Measurements from ENCODE around the gene LIPM.

Gene LIPM

GRCh38 chr10:88802523-88803285, at the start of gene LIPM:
Gene LIPM, plus strand, starts transcription at chr10:88802730. Its CDS starts 167 bp downstream, at chr10:88802897.
- DNase-seq = no peak

- DNase-seq = no peak
These were observed 48.2 kb upstream of the LIPM start for GRCh38 chr10:88754287-88754686.

GRCh38 chr10:88755753-88756152, 46.8 kb upstream of the LIPM start:
- DNase-seq = no peak

DNA sequence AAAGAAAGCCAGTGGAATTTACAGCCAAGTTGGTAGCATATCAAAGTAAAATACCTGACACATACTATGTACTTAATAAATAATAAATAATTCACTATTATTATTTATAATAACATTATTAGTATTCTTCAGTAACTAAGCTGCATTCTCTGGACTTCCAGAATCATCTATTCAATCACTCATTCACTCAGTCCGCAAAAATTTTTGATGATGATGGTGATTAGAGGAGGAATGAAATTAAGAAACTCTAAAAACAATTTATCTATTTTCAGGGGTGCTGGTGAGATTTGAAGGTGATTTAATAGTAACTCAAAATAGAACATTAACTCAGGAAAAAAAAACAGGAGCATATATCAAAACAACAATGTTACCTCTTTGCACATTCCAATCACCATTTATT, 45.9 kb upstream of the LIPM start:
- no peak for DNase-seq

DNA sequence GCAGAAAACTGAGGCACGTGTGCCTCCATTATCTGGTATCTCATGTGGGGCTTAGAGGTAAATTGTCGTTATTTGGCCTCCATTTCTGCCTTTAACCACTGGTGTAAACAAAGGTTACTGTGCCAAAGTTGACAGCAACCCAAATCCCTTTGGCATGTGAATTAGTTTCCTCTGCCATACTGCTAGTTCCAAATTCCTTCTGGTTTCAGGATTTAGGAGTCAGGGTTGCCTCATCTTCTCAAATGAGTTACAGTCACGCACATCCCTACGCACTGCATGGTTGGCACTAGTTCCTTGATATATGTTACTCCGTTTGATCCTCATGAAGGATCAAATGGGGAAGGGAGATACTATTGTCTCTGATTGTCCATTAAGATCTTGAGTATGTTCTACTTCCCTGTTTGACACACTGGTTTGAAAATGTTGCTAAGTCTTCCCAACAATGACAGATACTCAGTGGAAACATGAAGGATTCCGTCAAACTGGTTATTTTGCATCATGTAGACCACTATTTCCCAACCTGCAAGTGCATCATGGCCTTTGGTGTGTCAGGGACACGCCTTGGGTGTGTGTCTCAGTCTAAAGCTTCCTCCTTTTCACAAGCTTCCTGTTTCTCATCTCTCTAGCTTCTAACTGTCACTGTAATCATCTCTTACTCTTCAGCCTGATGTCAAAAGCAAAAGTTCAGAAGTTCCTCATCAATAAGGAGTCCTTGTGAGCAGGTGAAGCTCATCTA, 43.0 kb upstream of the LIPM start, which contains the start of gene LIPN:
TSS of gene LIPN (plus strand) at position 655 of the 736 bp plus-strand sequence. CDS start 1,386 bp downstream, outside the sequence.
- DNase-seq = no peak

GRCh38 chr10:88762906-88763305, 39.6 kb upstream of the LIPM start:
- DNase-seq = no peak

- no peak for DNase-seq
These were observed 39.1 kb upstream of the LIPM start for GRCh38 chr10:88763441-88763840.

DNA sequence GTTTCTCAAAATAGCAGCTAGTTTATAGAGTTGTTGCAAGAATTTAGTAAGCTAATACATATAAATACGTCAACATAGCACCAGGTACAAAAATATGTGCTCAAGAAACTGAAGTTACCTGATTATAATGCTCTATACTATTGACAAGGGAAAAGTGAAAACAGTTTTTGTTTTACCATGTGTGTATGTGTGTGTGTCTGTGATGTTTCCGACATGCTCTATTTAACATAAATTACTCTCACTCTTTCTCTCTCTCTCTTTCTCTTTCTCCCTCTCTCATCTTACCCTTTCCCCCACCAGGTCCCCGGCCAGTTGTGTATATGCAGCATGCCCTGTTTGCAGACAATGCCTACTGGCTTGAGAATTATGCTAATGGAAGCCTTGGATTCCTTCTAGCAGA, 38.4 kb upstream of the LIPM start:
- no peak for DNase-seq

GRCh38 chr10:88765816-88766215, 36.7 kb upstream of the LIPM start:
- no peak for DNase-seq

- DNase-seq = no peak
These were observed 33.1 kb upstream of the LIPM start for GRCh38 chr10:88769384-88769783.

- no peak for DNase-seq
These were observed 21.3 kb upstream of the LIPM start for GRCh38 chr10:88781206-88781605.

DNA sequence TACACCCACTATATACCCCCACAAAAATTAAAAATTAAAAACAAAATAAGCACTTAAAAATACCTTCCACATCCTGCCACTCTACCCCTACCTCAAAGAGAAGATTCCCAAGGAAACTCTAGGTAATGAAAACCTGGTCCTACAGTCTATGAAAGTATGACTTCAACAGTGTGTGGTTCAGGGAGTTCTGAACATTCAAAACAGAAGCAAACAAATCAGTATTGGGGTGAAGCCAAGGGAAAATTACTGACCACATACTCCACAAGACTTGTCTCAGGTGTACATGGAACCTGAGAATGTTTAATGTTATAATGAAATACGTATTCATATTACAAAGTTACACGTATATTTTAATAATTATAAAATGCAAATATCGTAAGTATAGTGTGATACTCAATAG, 20.3 kb upstream of the LIPM start:
- DNase-seq = no peak

GRCh38 chr10:88783724-88784123, 18.8 kb upstream of the LIPM start:
- no peak for DNase-seq

GRCh38 chr10:88786032-88786770, 16.3 kb upstream of the LIPM start:
- no peak for DNase-seq

DNA sequence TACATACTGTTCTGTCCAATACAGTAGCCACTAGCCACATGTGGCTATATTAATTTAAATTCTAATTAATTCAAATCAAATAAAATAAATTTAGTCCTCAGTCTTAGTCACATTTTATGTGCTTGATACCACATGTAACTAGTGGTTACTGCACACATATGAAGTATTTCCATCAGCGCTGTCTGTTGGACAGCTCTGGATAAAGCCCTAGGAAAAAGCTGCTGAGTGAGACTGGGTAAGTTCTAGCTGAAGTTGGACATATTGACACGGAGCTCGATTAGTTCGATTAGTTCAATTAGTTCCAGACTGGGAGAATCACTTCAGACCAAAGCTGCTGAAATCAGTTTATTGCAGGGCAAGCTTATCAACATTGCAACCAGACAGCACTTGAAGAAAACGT, 15.1 kb upstream of the LIPM start:
- no peak for DNase-seq

- no peak for DNase-seq
These were observed 13.6 kb upstream of the LIPM start for GRCh38 chr10:88788924-88789323.

- no peak for DNase-seq
These were observed 10.6 kb upstream of the LIPM start for GRCh38 chr10:88791924-88792323.

DNA sequence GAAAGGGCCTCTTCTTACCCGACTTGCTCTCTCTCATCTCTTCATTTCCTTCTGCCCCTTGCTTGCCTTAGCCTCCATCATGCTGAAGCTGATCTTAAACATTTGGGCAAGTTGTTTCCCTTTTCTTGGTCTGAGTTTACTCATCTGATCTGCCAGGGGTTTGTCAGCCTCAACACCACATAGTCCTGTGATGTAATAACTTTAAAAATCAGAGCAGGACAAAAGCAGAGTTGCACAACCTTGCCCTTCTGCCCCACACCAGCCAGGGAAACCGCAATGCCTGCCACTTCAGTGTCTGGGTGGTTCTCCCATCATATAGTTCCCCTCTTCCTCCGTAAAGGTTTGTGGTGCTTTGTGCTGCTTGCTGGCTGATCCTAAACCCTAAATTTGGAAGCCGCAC, 9.9 kb upstream of the LIPM start:
- DNase-seq = no peak

DNA sequence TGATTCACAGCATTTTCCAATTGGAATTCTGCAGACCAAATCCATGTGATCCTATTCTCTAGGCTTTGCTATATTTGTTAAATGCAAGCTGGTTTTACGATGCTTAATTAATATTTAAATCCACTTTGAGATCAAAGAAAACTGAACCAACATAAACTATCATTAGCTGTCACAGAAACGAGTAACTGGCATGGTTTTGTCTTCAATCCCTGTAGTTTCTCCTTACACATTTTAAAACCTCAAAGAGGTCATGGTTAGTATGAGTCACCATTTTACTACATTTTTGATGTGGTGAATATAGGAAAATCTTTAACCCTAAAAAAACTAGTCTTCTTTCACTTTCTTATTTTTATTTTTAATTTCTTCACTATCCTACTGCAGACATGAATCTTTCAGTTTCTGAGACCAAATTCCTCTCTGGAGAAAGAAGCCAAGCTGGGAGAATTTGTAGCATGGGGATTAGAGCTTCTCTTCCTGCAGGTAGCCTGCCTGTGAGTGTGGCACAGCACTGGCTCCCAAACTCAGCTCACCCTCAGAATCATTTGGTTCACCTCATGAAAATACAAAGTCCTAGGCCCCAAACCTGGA, 8.7 kb upstream of the LIPM start:
- DNase-seq = no peak

- DNase-seq = no peak
These were observed 7.8 kb upstream of the LIPM start for GRCh38 chr10:88794731-88795130.

DNA sequence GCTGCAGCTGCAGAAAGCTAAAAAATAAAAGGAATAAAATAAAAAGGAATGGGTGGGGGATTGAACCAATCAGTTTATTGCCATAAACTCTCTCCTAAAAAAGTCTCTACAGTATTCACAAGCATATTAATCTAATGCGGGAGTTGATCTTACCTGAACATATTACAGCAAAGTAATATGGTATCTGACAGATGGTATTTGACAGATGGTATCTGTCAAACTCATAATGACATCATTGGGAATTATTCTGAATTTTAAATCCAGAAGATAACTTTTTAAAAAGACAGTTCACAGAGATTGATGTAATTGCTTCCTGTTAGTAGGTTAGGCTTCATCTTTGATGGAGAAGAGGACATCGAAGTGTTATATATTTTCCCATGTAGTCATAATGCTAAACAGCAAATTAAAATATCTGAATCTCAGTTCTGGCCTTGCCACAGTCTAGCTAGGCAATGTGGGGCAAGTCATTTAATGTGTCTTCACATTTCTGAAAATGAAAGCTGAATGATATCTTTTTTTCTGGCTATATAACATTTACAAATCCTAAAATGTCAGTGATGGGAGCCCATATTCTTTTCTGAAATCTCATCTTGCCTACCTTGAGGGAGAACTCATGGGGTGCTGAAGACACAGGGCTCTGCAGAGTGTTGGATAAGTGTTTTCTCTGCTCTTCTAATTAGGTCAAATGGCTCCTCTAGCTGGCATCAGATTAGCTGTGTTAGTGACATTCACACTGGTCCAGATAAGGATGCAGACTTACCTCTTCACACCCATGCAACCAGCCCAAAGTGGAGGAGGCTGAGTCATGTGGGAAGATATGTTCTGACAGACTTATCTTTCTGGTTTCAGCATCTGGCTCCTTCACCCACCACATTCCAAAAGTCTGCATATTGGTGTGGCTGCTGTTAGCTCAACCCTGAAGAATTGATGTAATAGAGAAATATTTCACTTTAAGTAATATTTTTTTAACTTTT, 2.1 kb upstream of the LIPM start:
- DNase-seq = no peak

DNA sequence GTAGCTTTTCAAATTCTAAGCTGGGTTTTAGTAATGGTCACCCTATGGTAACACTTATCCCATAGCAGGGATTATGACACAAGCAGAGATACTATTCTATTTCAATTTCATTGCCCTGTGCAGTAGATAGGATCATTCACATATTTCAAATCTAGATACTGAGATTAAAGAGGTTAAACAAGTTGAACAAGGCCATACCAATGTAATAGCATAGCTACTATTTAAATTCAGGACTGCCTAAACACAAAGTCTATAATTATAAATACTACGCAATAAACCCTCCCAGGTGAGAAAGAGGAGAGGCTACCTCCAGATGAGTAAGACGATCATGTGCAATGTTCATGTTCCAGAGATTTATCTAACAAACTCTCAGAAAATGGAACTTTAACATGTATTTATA, 1.1 kb downstream of the LIPM start:
- no peak for DNase-seq
